ENCODE data around the gene TMEM165. TPM values are rescaled to one million over a fixed set of nuclear protein-coding genes. Genes with fewer than 3 reads are reported as not detected.

TMEM165 gene
- total RNA-seq, 4 donors from 2014 or later = 133 to 193 (median 168) TPM

GRCh38 chr4:55376698-55377097 lies 19.1 kb upstream of the TMEM165 start:
- no peak for DNase-seq (ENCODE audit: extremely low spot score)
- H3K9me3 ChIP-seq = no peaks in the 10 kb centered on the region
- intact Hi-C loops (cut with DNase I) = no loop called here
- H3K27ac ChIP-seq (replicated peaks in 1 of 4) = no peak overlapping the region
- H3K4me1 ChIP-seq = no peaks in the 10 kb centered on the region
- WGBS = 88% methylated on average over 2 of the region's 2 CpGs
- no peak overlapping the region for H3K4me3 ChIP-seq
- no peaks in the 10 kb centered on the region for H3K27me3 ChIP-seq
- TF ChIP-seq CTCF (IDR thresholded peaks at IDR 0.05) (no peak), POLR2AphosphoS5 (IDR thresholded peaks at IDR 0.05) (no peak), POLR2A (IDR thresholded peaks at IDR 0.05; ENCODE audit: low read depth) (no peak), EP300 (IDR thresholded peaks at IDR 0.05) (no peak)
- H3K36me3 ChIP-seq = no peaks in the 10 kb centered on the region

GRCh38 chr4:55378617-55379467 lies 16.9 kb upstream of the TMEM165 start:
- Histone ChIP-seq H3K9me3 (no peaks in the 10 kb centered on the region), H3K27ac (replicated peaks in 1 of 4) (no peak overlapping the region)
- TF ChIP-seq POLR2A (IDR thresholded peaks at IDR 0.05; ENCODE audit: low read depth) (no peak), POLR2AphosphoS5 (IDR thresholded peaks at IDR 0.05) (no peak), CTCF (IDR thresholded peaks at IDR 0.05) (no peak), EP300 (IDR thresholded peaks at IDR 0.05) (no peak)

GRCh38 chr4:55380576-55380975 lies 15.2 kb upstream of the TMEM165 start:
- 82% methylated on average over 2 of the region's 2 CpGs for WGBS
- TF ChIP-seq POLR2A (IDR thresholded peaks at IDR 0.05; ENCODE audit: low read depth) (no peak), CTCF (IDR thresholded peaks at IDR 0.05) (no peak), POLR2AphosphoS5 (IDR thresholded peaks at IDR 0.05) (no peak), EP300 (IDR thresholded peaks at IDR 0.05) (no peak)
- Histone ChIP-seq H3K27ac (replicated peaks in 1 of 4) (no peak overlapping the region), H3K36me3 (no peaks in the 10 kb centered on the region), H3K4me1 (no peaks in the 10 kb centered on the region), H3K27me3 (no peaks in the 10 kb centered on the region), H3K9me3 (no peaks in the 10 kb centered on the region), H3K4me3 (no peak overlapping the region)
- intact Hi-C loops (cut with DNase I) = no loop called here
- no peak for DNase-seq (ENCODE audit: extremely low spot score)

More at GRCh38 chr4:55378617-55379467, 16.9 kb upstream of the TMEM165 start:
- 86% methylated on average over 13 of the region's 13 CpGs for WGBS
- H3K36me3 ChIP-seq = no peaks in the 10 kb centered on the region
- no peaks in the 10 kb centered on the region for H3K4me1 ChIP-seq
- intact Hi-C loops (cut with DNase I) = no loop called here
- no peaks in the 10 kb centered on the region for H3K27me3 ChIP-seq
- no peak for DNase-seq (ENCODE audit: extremely low spot score)
- H3K4me3 ChIP-seq = no peak overlapping the region

GRCh38 chr4:55381502-55381901 lies 14.3 kb upstream of the TMEM165 start:
- H3K36me3 ChIP-seq = no peaks in the 10 kb centered on the region
- no peaks in the 10 kb centered on the region for H3K27me3 ChIP-seq
- H3K4me3 ChIP-seq = no peak overlapping the region
- WGBS = 96% methylated on average over 7 of the region's 7 CpGs
- no peak for TF ChIP-seq CTCF (IDR thresholded peaks at IDR 0.05)
- TF ChIP-seq EP300 (IDR thresholded peaks at IDR 0.05) = no peak
- TF ChIP-seq POLR2AphosphoS5 (IDR thresholded peaks at IDR 0.05) = no peak
- no peak for TF ChIP-seq POLR2A (IDR thresholded peaks at IDR 0.05; ENCODE audit: low read depth)
- H3K27ac ChIP-seq (replicated peaks in 1 of 4) = no peak overlapping the region
- H3K9me3 ChIP-seq = no peaks in the 10 kb centered on the region
- no peaks in the 10 kb centered on the region for H3K4me1 ChIP-seq
- intact Hi-C loops (cut with DNase I) = no loop called here
- DNase-seq (ENCODE audit: extremely low spot score) = no peak
